IMR-90 (cell line): ENCODE results near the gene CTNND2. TPM values are rescaled to one million over a fixed set of nuclear protein-coding genes. Genes with fewer than 3 reads are reported as not detected.

Source experiments
- ATAC-seq: fragments of 200-7000 bp; cut with Tn5 transposase; 2 replicates; pipeline ENCODE4 v1.9.1; 2020; ENCODE audit warnings: low read depth, mild to moderate bottlenecking, moderate library complexity
- BruUV-seq: library from RNA; stranded (reverse); fragments of 400-500 nt; replicated peaks from 2 replicates; lab custom pipeline; 2021; lab: Mats Ljungman, UMichigan
- CTCF ChIA-PET: fragments of 300-600 bp; formaldehyde crosslinking; extraction: SDS; loops from one replicate; lab custom pipeline; 2021; ENCODE audit warnings: antibody characterized with exemption; lab: Yijun Ruan, JAX
- POLR2A ChIA-PET: fragments of 300-600 bp; sonication (Branson Sonifier 250); formaldehyde crosslinking; loops from one replicate; lab custom pipeline; 2022; ENCODE audit warnings: antibody characterized with exemption; ENCODE audit not compliant: unreplicated experiment; lab: Charles Lee
- DNase-seq: peaks from one replicate; pipeline ENCODE4 v3.0.0; 2013
- H2AFZ ChIP-seq: replicated peaks from 2 replicates; pipeline ENCODE3; 2013; ENCODE audit warnings: low read length, mild to moderate bottlenecking; ENCODE audit not compliant: poor library complexity
- H2AK5ac ChIP-seq: 2 replicates; pipeline ENCODE4 v1.6.1; 2013; ENCODE audit warnings: low read depth, low read length, inconsistent platforms
- H2AK9ac ChIP-seq: replicated peaks from 2 replicates; pipeline ENCODE3; 2013; ENCODE audit warnings: mild to moderate bottlenecking, low read depth, low read length, moderate library complexity; ENCODE audit not compliant: poor library complexity
- H2BK120ac ChIP-seq: 2 replicates; pipeline ENCODE4 v1.6.1; 2013; ENCODE audit warnings: low read depth, low read length, inconsistent platforms
- H2BK15ac ChIP-seq: 3 replicates; pipeline ENCODE4 v1.6.1; 2013; ENCODE audit warnings: low read depth, low read length, inconsistent platforms
- H2BK20ac ChIP-seq: 2 replicates; pipeline ENCODE4 v1.6.1; 2013; ENCODE audit warnings: low read depth, mild to moderate bottlenecking, inconsistent platforms, low read length, moderate library complexity
- H2BK5ac ChIP-seq: 2 replicates; pipeline ENCODE4 v1.6.1; 2013; ENCODE audit warnings: mild to moderate bottlenecking, low read depth, low read length, inconsistent platforms; ENCODE audit not compliant: poor library complexity, severe bottlenecking
- H3K14ac ChIP-seq: replicated peaks from 2 replicates; pipeline ENCODE4 v1.6.1; 2013; ENCODE audit warnings: low read depth, low read length, inconsistent platforms
- H3K18ac ChIP-seq: 2 replicates; pipeline ENCODE4 v1.6.1; 2013; ENCODE audit warnings: low read depth, low read length, control low read depth
- H3K23ac ChIP-seq: 2 replicates; pipeline ENCODE4 v1.6.1; 2013; ENCODE audit warnings: low read depth, low read length, inconsistent platforms
- H3K27ac ChIP-seq: 2 replicates; pipeline ENCODE4 v1.5.1; 2013; ENCODE audit warnings: mild to moderate bottlenecking, control low read depth, low read length; ENCODE audit not compliant: insufficient read depth
- H3K27me3 ChIP-seq: 2 replicates; pipeline ENCODE4 v1.6.1; 2013; ENCODE audit warnings: low read length; ENCODE audit not compliant: control insufficient read depth, insufficient read depth
- H3K36me3 ChIP-seq: 2 replicates; pipeline ENCODE4 v1.6.1; 2013; ENCODE audit warnings: low read length, mixed read lengths; ENCODE audit not compliant: control insufficient read depth, insufficient read depth
- H3K4ac ChIP-seq: 2 replicates; pipeline ENCODE4 v1.6.1; 2013; ENCODE audit warnings: low read depth, low read length, inconsistent platforms
- H3K4me1 ChIP-seq: 2 replicates; pipeline ENCODE4 v1.6.1; 2013; ENCODE audit warnings: low read length, mixed read lengths; ENCODE audit not compliant: control insufficient read depth, insufficient read depth
- H3K4me2 ChIP-seq: 2 replicates; pipeline ENCODE4 v1.6.1; 2013; ENCODE audit warnings: low read depth, mild to moderate bottlenecking, control low read depth, low read length, moderate library complexity
- H3K4me3 ChIP-seq: 2 replicates; pipeline ENCODE4 v1.5.1; 2013; ENCODE audit warnings: low read depth, mild to moderate bottlenecking, control low read depth, low read length, moderate library complexity; ENCODE audit not compliant: insufficient read depth
- H3K56ac ChIP-seq: 2 replicates; pipeline ENCODE4 v1.6.1; 2013; ENCODE audit warnings: low read length, inconsistent platforms; ENCODE audit not compliant: insufficient read depth; ENCODE audit errors: extremely low read depth
- H3K79me1 ChIP-seq, 2 experiments: 2 replicates each; pipeline ENCODE4 v1.6.1; 2013; ENCODE audit warnings: low read length in 2 of 2, inconsistent platforms in 1 of 2, low read depth in 1 of 2
- H3K9ac ChIP-seq: 2 replicates; pipeline ENCODE4 v1.6.1; 2013; ENCODE audit warnings: low read depth, low read length, control low read depth
- H3K9me1 ChIP-seq: 2 replicates; pipeline ENCODE4 v1.6.1; 2013; ENCODE audit warnings: low read length, inconsistent platforms; ENCODE audit not compliant: insufficient read depth
- H3K9me3 ChIP-seq: 2 replicates; pipeline ENCODE4 v1.6.1; 2013; ENCODE audit warnings: low read length; ENCODE audit not compliant: control insufficient read depth, insufficient read depth
- H4K20me1 ChIP-seq: 2 replicates; pipeline ENCODE4 v1.6.1; 2013; ENCODE audit warnings: low read length, inconsistent platforms; ENCODE audit not compliant: insufficient read depth
- H4K5ac ChIP-seq: 2 replicates; pipeline ENCODE4 v1.6.1; 2013; ENCODE audit warnings: mild to moderate bottlenecking, low read depth, low read length, control low read depth
- H4K8ac ChIP-seq, 2 experiments: 2 replicates each; pipeline ENCODE4 v1.6.1; 2013; ENCODE audit warnings: low read depth in 2 of 2, low read length in 2 of 2, control low read depth in 1 of 2, inconsistent platforms in 1 of 2
- H4K91ac ChIP-seq: 2 replicates; pipeline ENCODE4 v1.6.1; 2013; ENCODE audit warnings: low read depth, low read length, inconsistent platforms; ENCODE audit not compliant: insufficient read depth
- BHLHE40 ChIP-seq: fragments of 150-350 bp; IDR thresholded peaks from 2 replicates; pipeline ENCODE4 v1.6.1; 2016; ENCODE audit warnings: mild to moderate bottlenecking, low read depth, low read length
- CEBPB ChIP-seq: IDR thresholded peaks from 2 replicates; pipeline ENCODE4 v1.6.1; 2012; ENCODE audit warnings: low read depth, low read length, improper control_type of control experiment
- CHD1 ChIP-seq: IDR thresholded peaks from 2 replicates; pipeline ENCODE4 v1.6.1; 2012; ENCODE audit warnings: low read depth, low read length, improper control_type of control experiment
- FOS ChIP-seq: fragments of 150-350 bp; IDR thresholded peaks from 2 replicates; pipeline ENCODE4 v1.6.1; 2016; ENCODE audit warnings: low read depth, low read length
- MAFK ChIP-seq: IDR thresholded peaks from 2 replicates; pipeline ENCODE4 v1.6.1; 2012; ENCODE audit warnings: low read depth, low read length, improper control_type of control experiment
- MAZ ChIP-seq: IDR thresholded peaks from 2 replicates; pipeline ENCODE4 v1.6.1; 2012; ENCODE audit warnings: low read depth, mild to moderate bottlenecking, low read length, improper control_type of control experiment, moderate library complexity, borderline replicate concordance
- MXI1 ChIP-seq: IDR thresholded peaks from 2 replicates; pipeline ENCODE4 v1.6.1; 2012; ENCODE audit warnings: low read depth, mild to moderate bottlenecking, low read length, moderate library complexity, borderline replicate concordance
- NFE2L2 ChIP-seq: fragments of 150-350 bp; IDR thresholded peaks from 2 replicates; pipeline ENCODE4 v1.6.1; 2016; ENCODE audit warnings: low read depth, mild to moderate bottlenecking, low read length
- POLR2A ChIP-seq: IDR thresholded peaks from 2 replicates; pipeline ENCODE4 v1.6.1; 2012; ENCODE audit warnings: mild to moderate bottlenecking, low read depth, low read length
- RAD21 ChIP-seq: IDR thresholded peaks from 2 replicates; pipeline ENCODE4 v1.6.1; 2012; ENCODE audit warnings: low read length, improper control_type of control experiment
- RCOR1 ChIP-seq: IDR thresholded peaks from 2 replicates; pipeline ENCODE4 v1.6.1; 2012; ENCODE audit warnings: mild to moderate bottlenecking, low read length, improper control_type of control experiment; ENCODE audit not compliant: insufficient replicate concordance
- RFX5 ChIP-seq: IDR thresholded peaks from 2 replicates; pipeline ENCODE4 v1.8.0; 2012; ENCODE audit warnings: low read depth, mild to moderate bottlenecking, low read length, moderate library complexity
- SMC3 ChIP-seq: fragments of 150-350 bp; IDR thresholded peaks from 2 replicates; pipeline ENCODE4 v1.6.1; 2016; ENCODE audit warnings: low read depth, mild to moderate bottlenecking, antibody characterized with exemption, low read length, moderate library complexity
- USF2 ChIP-seq: fragments of 150-350 bp; IDR thresholded peaks from 2 replicates; pipeline ENCODE4 v1.6.1; 2017; ENCODE audit warnings: mild to moderate bottlenecking, antibody characterized with exemption, low read length, low read depth
- WGBS, 2 experiments: methylation state at CpG; one replicate each; pipeline versions ENCODE4 v1.1.5 to v1.1.7; 2013; ENCODE audit warnings: missing lambda C conversion rate in 2 of 2; ENCODE audit not compliant: insufficient read length in 1 of 2; ENCODE audit errors: extremely low coverage in 2 of 2; 5-methylcytosine and 5-hydroxymethylcytosine counted together
- dilution Hi-C: fragments of 300-500 bp; cut with HindIII; formaldehyde crosslinking; loops from one replicate; pipeline ENCODE4 v1.14.3; 2018; ENCODE audit warnings: low sequenced_read_pairs; ENCODE audit not compliant: unreplicated experiment
- in situ Hi-C: fragments of 300-500 bp; cut with MboI; formaldehyde crosslinking; loops from 3 replicates; pipeline ENCODE4 v1.14.3; 2019; ENCODE audit warnings: low sequenced_read_pairs, inconsistent platforms, mixed read lengths
- intact Hi-C: fragments of 100-400 bp; cut with micrococcal nuclease; formaldehyde crosslinking; loops from 2 replicates; pipeline ENCODE4 v1.10.0; 2022
- polyA plus RNA-seq, 3 experiments: library from polyadenylated mRNA; depleted of rRNA; stranded (reverse); fragments of >200 nt; gene quantifications; 2 replicates each; pipeline ENCODE4 v1.2.3, GENCODE V29; 2012; ENCODE audit warnings: low replicate concordance in 1 of 3
- total RNA-seq: library from RNA; depleted of rRNA; stranded (reverse); fragments of >200 nt; gene quantifications from 2 replicates; pipeline ENCODE4 v1.2.3, GENCODE V29; 2012
- TF ChIP-seq, protein P1 (sequence below): fragments of 150-350 bp; IDR thresholded peaks from 2 replicates; pipeline ENCODE4 v1.6.1; 2016; ENCODE audit warnings: low read depth, mild to moderate bottlenecking, low read length, moderate library complexity, borderline replicate concordance
- TF ChIP-seq, protein P2 (sequence below): conservative IDR thresholded peaks from 2 replicates; pipeline ENCODE4 v1.5.1; 2012; ENCODE audit warnings: mild to moderate bottlenecking, low read depth, low read length, improper control_type of control experiment

The CTNND2 gene
- total and polyA plus RNA-seq, 2 of the 4 experiments (the other 2 are of a cell fraction): not detected

DNA sequence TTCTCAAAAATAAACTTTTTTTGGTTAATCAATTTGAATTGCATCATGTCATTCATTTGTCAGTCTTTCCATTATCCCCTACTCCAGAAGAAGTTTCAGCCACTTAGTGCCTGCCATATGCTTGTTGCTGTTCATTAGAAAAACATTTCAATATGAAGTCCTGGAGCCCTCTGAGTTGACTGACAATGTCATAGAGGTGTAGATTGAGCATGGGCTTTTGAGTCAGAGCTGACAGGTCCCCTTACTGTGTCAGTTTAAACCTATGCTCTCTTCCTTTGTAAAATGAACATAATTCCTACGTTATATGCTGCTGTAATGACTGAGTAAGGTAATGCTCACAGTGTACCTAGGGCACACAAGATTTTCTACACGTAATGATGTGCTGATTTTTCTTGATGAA lies 114.0 kb downstream of the CTNND2 start:
- TF ChIP-seq MXI1: no peak
- TF ChIP-seq RFX5: no peak
- TF ChIP-seq SMC3: no peak
- TF ChIP-seq RCOR1: no peak
- no peak for TF ChIP-seq POLR2A
- no peak for TF ChIP-seq CEBPB
- TF ChIP-seq MAFK: no peak
- no peak for TF ChIP-seq CHD1
- TF ChIP-seq, protein P1, sequence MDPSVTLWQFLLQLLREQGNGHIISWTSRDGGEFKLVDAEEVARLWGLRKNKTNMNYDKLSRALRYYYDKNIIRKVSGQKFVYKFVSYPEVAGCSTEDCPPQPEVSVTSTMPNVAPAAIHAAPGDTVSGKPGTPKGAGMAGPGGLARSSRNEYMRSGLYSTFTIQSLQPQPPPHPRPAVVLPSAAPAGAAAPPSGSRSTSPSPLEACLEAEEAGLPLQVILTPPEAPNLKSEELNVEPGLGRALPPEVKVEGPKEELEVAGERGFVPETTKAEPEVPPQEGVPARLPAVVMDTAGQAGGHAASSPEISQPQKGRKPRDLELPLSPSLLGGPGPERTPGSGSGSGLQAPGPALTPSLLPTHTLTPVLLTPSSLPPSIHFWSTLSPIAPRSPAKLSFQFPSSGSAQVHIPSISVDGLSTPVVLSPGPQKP: no peak
- no peak for TF ChIP-seq USF2
- TF ChIP-seq, protein P2, sequence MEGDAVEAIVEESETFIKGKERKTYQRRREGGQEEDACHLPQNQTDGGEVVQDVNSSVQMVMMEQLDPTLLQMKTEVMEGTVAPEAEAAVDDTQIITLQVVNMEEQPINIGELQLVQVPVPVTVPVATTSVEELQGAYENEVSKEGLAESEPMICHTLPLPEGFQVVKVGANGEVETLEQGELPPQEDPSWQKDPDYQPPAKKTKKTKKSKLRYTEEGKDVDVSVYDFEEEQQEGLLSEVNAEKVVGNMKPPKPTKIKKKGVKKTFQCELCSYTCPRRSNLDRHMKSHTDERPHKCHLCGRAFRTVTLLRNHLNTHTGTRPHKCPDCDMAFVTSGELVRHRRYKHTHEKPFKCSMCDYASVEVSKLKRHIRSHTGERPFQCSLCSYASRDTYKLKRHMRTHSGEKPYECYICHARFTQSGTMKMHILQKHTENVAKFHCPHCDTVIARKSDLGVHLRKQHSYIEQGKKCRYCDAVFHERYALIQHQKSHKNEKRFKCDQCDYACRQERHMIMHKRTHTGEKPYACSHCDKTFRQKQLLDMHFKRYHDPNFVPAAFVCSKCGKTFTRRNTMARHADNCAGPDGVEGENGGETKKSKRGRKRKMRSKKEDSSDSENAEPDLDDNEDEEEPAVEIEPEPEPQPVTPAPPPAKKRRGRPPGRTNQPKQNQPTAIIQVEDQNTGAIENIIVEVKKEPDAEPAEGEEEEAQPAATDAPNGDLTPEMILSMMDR: no peak
- no peak for TF ChIP-seq BHLHE40
- TF ChIP-seq RAD21: no peak
- TF ChIP-seq MAZ: no peak
- TF ChIP-seq FOS: no peak
- TF ChIP-seq NFE2L2: no peak
- in situ Hi-C loops: no loop called here

More for the DNA sequence above, 114.0 kb downstream of the CTNND2 start:
- H3K4me2 ChIP-seq: no peak overlapping the region
- no peak overlapping the region for H3K18ac ChIP-seq
- H3K9me1 ChIP-seq: no peaks in the 10 kb centered on the region
- no CpG with 5 or more reads among the region's 2 CpGs for WGBS, 2 experiments
- BruUV-seq: no TSS peak
- no peaks in the 10 kb centered on the region for H3K4me1 ChIP-seq
- no peak overlapping the region for H2BK20ac ChIP-seq
- H3K36me3 ChIP-seq: no peaks in the 10 kb centered on the region
- no peak overlapping the region for H3K27ac ChIP-seq
- H4K91ac ChIP-seq: no peak overlapping the region
- no peak overlapping the region for H2AK5ac ChIP-seq
- peaks cover 3% of the 10 kb centered on the region; the same call in 1 of the 2 replicates for H3K9me3 ChIP-seq
- H3K27me3 ChIP-seq: no peaks in the 10 kb centered on the region
- no peaks in the 10 kb centered on the region for H4K20me1 ChIP-seq
- dilution Hi-C loops (no loop called here), intact Hi-C loops (loop anchor here (10.0 kb wide), 1 partner anchor 335 kb away; no protein-coding TSS in a partner anchor)
- ChIA-PET POLR2A (no interaction called here), CTCF (no interaction called here)
- no peak overlapping the region for H3K4ac ChIP-seq
- ATAC-seq (no peak), DNase-seq (no peak)
- H4K5ac ChIP-seq: no peak overlapping the region
- H2BK5ac ChIP-seq: no peak overlapping the region
- no peaks in the 10 kb centered on the region for H3K79me1 ChIP-seq
- no peak overlapping the region for H3K9ac ChIP-seq
- H4K8ac ChIP-seq: no peak overlapping the region
- no peak overlapping the region for H3K14ac ChIP-seq
- H2BK120ac ChIP-seq: no peak overlapping the region
- H2AFZ ChIP-seq: no peak overlapping the region
- no peak overlapping the region for H3K23ac ChIP-seq
- H3K56ac ChIP-seq: no peak overlapping the region
- H2AK9ac ChIP-seq: no peak overlapping the region
- no peak overlapping the region for H3K4me3 ChIP-seq
- no peak overlapping the region for H2BK15ac ChIP-seq
